GM12878 (cell line): ENCODE data around the gene MYH9. TPM values are rescaled to one million over a fixed set of nuclear protein-coding genes. Genes with fewer than 3 reads are reported as not detected.

Source experiments
- ATAC-seq: fragments of 200-7000 bp; cut with Tn5 transposase; 3 replicates; pipeline ENCODE4 v1.9.1; 2020; ENCODE audit warnings: mild to moderate bottlenecking, moderate library complexity
- BruUV-seq: library from RNA; stranded (reverse); fragments of 400-500 nt; replicated peaks from 2 replicates; lab custom pipeline; 2021; lab: Mats Ljungman, UMichigan
- CTCF ChIA-PET: fragments of 300-600 bp; sonication (Branson Sonifier 250); formaldehyde crosslinking; extraction: SDS; loops from one replicate; lab custom pipeline; 2021; ENCODE audit warnings: inconsistent platforms; lab: Yijun Ruan, JAX
- POLR2A ChIA-PET: fragments of 350-600 bp; formaldehyde crosslinking; extraction: SDS; loops from one replicate; lab custom pipeline; 2021; ENCODE audit warnings: inconsistent platforms; lab: Charles Lee
- RAD21 ChIA-PET: fragments of 300-600 bp; sonication (Branson Sonifier 250); formaldehyde crosslinking; loops from one replicate; lab custom pipeline; 2023; ENCODE audit warnings: antibody characterized with exemption; ENCODE audit not compliant: unreplicated experiment; lab: Charles Lee
- SMC1A ChIA-PET: fragments of 300-600 bp; sonication (Branson Sonifier 250); formaldehyde crosslinking; loops from one replicate; lab custom pipeline; 2023; ENCODE audit not compliant: unreplicated experiment, uncharacterized antibody; lab: Charles Lee
- DNase-seq: peaks from one replicate; pipeline ENCODE4 v3.0.0-alpha.2; 2011; ENCODE audit warnings: low read depth, low spot score
- FAIRE-seq: peaks from 3 replicates; lab custom pipeline; 2011; peaks lifted over from hg19 to GRCh38; lab: Jason Lieb, UNC
- H2AFZ ChIP-seq: 2 replicates; pipeline ENCODE4 v1.6.0; 2011; ENCODE audit warnings: low read depth, low read length, control low read depth; ENCODE audit not compliant: control insufficient read depth
- H3K27ac ChIP-seq: 2 replicates; pipeline ENCODE4 v1.5.1; 2011; ENCODE audit warnings: control low read depth; ENCODE audit not compliant: control insufficient read depth, insufficient read depth
- H3K27me3 ChIP-seq, 2 experiments: replicated peaks in 1 of 2; 2 replicates each; pipeline versions ENCODE4 v1.6.0 to v1.6.1; 2011; ENCODE audit warnings: low read length in 1 of 2; ENCODE audit not compliant: control insufficient read depth in 2 of 2, insufficient read depth in 2 of 2
- H3K36me3 ChIP-seq, 2 experiments: 2 replicates each; pipeline ENCODE4 v1.5.1; 2011; ENCODE audit warnings: low read length in 1 of 2; ENCODE audit not compliant: control insufficient read depth in 2 of 2, insufficient read depth in 2 of 2
- H3K4me1 ChIP-seq: 2 replicates; pipeline ENCODE4 v1.6.1; 2011; ENCODE audit warnings: mild to moderate bottlenecking, low read length, moderate library complexity, mixed read lengths; ENCODE audit not compliant: control insufficient read depth, insufficient read depth
- H3K4me2 ChIP-seq: 2 replicates; pipeline ENCODE4 v1.6.0; 2011; ENCODE audit warnings: control low read depth; ENCODE audit not compliant: control insufficient read depth, insufficient read depth
- H3K4me3 ChIP-seq: fragments of 200-600 bp; sonication (generic); 2 replicates; pipeline ENCODE4 v1.5.1; 2016
- H3K79me2 ChIP-seq: 2 replicates; pipeline ENCODE4 v1.6.0; 2011; ENCODE audit warnings: low read length; ENCODE audit not compliant: control insufficient read depth, insufficient read depth
- H3K9ac ChIP-seq: 2 replicates; pipeline ENCODE4 v1.8.0; 2011; ENCODE audit warnings: low read length, control low read depth, mixed read lengths; ENCODE audit not compliant: control insufficient read depth, insufficient read depth
- H3K9me3 ChIP-seq: replicated peaks from 3 replicates; pipeline ENCODE4 v1.5.1; 2011; ENCODE audit warnings: mild to moderate bottlenecking, low read length; ENCODE audit not compliant: control insufficient read depth, insufficient read depth
- H4K20me1 ChIP-seq: 2 replicates; pipeline ENCODE4 v1.6.0; 2011; ENCODE audit not compliant: control insufficient read depth, insufficient read depth
- CEBPZ ChIP-seq: fragments of 150-350 bp; IDR thresholded peaks from 2 replicates; pipeline ENCODE4 v1.6.1; 2016; ENCODE audit warnings: low read depth, low read length
- CHD1 ChIP-seq: IDR thresholded peaks from 2 replicates; pipeline ENCODE4 v1.6.1; 2012; ENCODE audit warnings: low read depth, low read length, improper control_type of control experiment
- CHD4 ChIP-seq: fragments of 200-600 bp; sonication (generic); IDR thresholded peaks from 2 replicates; pipeline ENCODE4 v1.6.1; 2016; ENCODE audit warnings: mild to moderate bottlenecking
- FOXM1 ChIP-seq: IDR thresholded peaks from 2 replicates; pipeline ENCODE4 v1.6.1; 2012; ENCODE audit warnings: low read depth, mild to moderate bottlenecking, inconsistent platforms, low read length, moderate library complexity
- HDAC2 ChIP-seq: fragments of 200-600 bp; sonication (generic); IDR thresholded peaks from 2 replicates; pipeline ENCODE4 v1.6.1; 2017
- KAT2A ChIP-seq: conservative IDR thresholded peaks from 2 replicates; pipeline ENCODE4 v1.6.1; 2011; ENCODE audit warnings: low read depth, low read length; ENCODE audit not compliant: control insufficient read depth
- MXI1 ChIP-seq: fragments of 150-350 bp; IDR thresholded peaks from 2 replicates; pipeline ENCODE4 v1.6.1; 2011; ENCODE audit warnings: low read depth, mild to moderate bottlenecking, inconsistent platforms, low read length, improper control_type of control experiment
- MYC ChIP-seq: IDR thresholded peaks from 2 replicates; pipeline ENCODE4 v1.6.1; 2011; ENCODE audit warnings: mild to moderate bottlenecking, low read length, moderate library complexity, inconsistent platforms; ENCODE audit not compliant: insufficient read depth, insufficient replicate concordance, insufficient read length, severe bottlenecking
- NR2C1 ChIP-seq: fragments of 450-650 bp; IDR thresholded peaks from 2 replicates; pipeline ENCODE4 v1.6.1; 2017; ENCODE audit warnings: antibody characterized with exemption, mild to moderate bottlenecking, moderate library complexity
- NR2C2 ChIP-seq: IDR thresholded peaks from 2 replicates; pipeline ENCODE4 v1.6.1; 2011; ENCODE audit warnings: borderline replicate concordance, low read depth; ENCODE audit not compliant: control insufficient read depth, insufficient read length
- POU2F2 ChIP-seq: IDR thresholded peaks from 3 replicates; pipeline ENCODE4 v1.6.1; 2011; ENCODE audit warnings: low read depth, mild to moderate bottlenecking, low read length, borderline replicate concordance
- RB1 ChIP-seq: fragments of 450-650 bp; formaldehyde crosslinking; IDR thresholded peaks from 2 replicates; pipeline ENCODE4 v1.6.1; 2017; ENCODE audit warnings: mild to moderate bottlenecking, borderline replicate concordance
- USF1 ChIP-seq: IDR thresholded peaks from 2 replicates; pipeline ENCODE4 v1.6.1; 2011; ENCODE audit warnings: borderline replicate concordance, low read depth, mild to moderate bottlenecking, moderate library complexity, mixed read lengths, low read length; ENCODE audit not compliant: insufficient read depth; ENCODE audit errors: extremely low read length
- WGBS: methylation state at CpG from one replicate; pipeline ENCODE4 v1.1.6; 2016; ENCODE audit warnings: low lambda C conversion rate; ENCODE audit not compliant: insufficient replicate concordance, insufficient coverage; ENCODE audit errors: missing lambda C conversion rate; 5-methylcytosine and 5-hydroxymethylcytosine counted together
- in situ Hi-C: fragments of 300-500 bp; cut with MboI; formaldehyde crosslinking; loops from 9 replicates; pipeline ENCODE4 v1.14.3; 2018; ENCODE audit warnings: mixed read lengths
- intact Hi-C: fragments of 100-400 bp; cut with micrococcal nuclease; formaldehyde crosslinking; loops from one replicate; pipeline ENCODE4 v1.14.2; 2022; ENCODE audit not compliant: unreplicated experiment
- polyA plus RNA-seq, 11 experiments: library from polyadenylated mRNA; depleted of rRNA in 4 of 11; unstranded in 6 of 11; stranded (reverse) in 5 of 11; fragments of >200 nt; fragmentation: Nextera tagmentation in 4 of 11; fragmentation: Illumina TruSeq in 1 of 11; extraction: Ambion mirVana in 4 of 11; extraction: Trizol in 1 of 11; gene quantifications; 1 replicate in 1 of 11; 2 replicates in 10 of 11; pipeline versions ENCODE4 v1.2.1 to v1.2.3, GENCODE V29; 2011 to 2016; ENCODE audit warnings: inconsistent platforms in 2 of 11, missing spikeins in 2 of 11, low read depth in 1 of 11
- total RNA-seq, 4 experiments: library from RNA; depleted of rRNA in 3 of 4; stranded (reverse); fragments of >200 nt in 3 of 4; fragmentation: Illumina TruSeq in 1 of 4; extraction: Trizol in 1 of 4; gene quantifications; 2 replicates each; pipeline versions ENCODE4 v1.2.1 to v1.2.3, GENCODE V29; 2013 to 2021
- TF ChIP-seq, protein P1 (sequence below): fragments of 450-650 bp; IDR thresholded peaks from 2 replicates; pipeline ENCODE4 v1.6.1; 2016; ENCODE audit warnings: mild to moderate bottlenecking
- TF ChIP-seq, protein P2 (sequence below): IDR thresholded peaks from 2 replicates; pipeline ENCODE4 v1.6.1; 2012; ENCODE audit warnings: low read depth, low read length, improper control_type of control experiment

MYH9 gene
- total and polyA plus RNA-seq, 10 of the 15 experiments (the other 5 are each of a cell fraction or from before 2014, with no cell fraction given) = 5.1 to 525 (median 145) TPM

GRCh38 chr22:36360871-36361383, 26.8 kb downstream of the MYH9 start:
- BruUV-seq = no TSS peak
- Histone ChIP-seq H4K20me1 (peaks cover 18% of the 10 kb centered on the region), H3K9ac (0 out of 2 replicates have a peak overlapping the region, but pooled peaks have one; percentile 11), H3K4me3 (no peak overlapping the region), H3K36me3 (peaks cover 17 to 20% of the 10 kb centered on the region in 2 experiments; a peak in 3 of 4 replicates), H3K79me2 (peaks cover 94% of the 10 kb centered on the region), H3K27me3 (no peaks in the 10 kb centered on the region), H3K4me1 (peaks cover 90% of the 10 kb centered on the region), H3K4me2 (peak overlapping the region; percentile 30; the same call in 1 of the 2 replicates), H3K9me3 (no peaks in the 10 kb centered on the region), H2AFZ (no peak overlapping the region), H3K27ac (peak overlapping the region; percentile 43; the same call in 1 of the 2 replicates)
- RAD21 ChIA-PET = interaction anchor here (0.7 to 1.2 kb wide), 2 partner anchors 24 to 26 kb away, joined by 4 read pairs; no protein-coding TSS in a partner anchor
- FAIRE-seq (no peak), ATAC-seq (no peak), DNase-seq (no peak)
- CTCF ChIA-PET = interaction anchor here (1.3 kb wide), 1 partner anchor 17 kb away, joined by 11 read pairs; no protein-coding TSS in a partner anchor
- SMC1A ChIA-PET = interaction anchor here (2.4 to 2.9 kb wide), 2 partner anchors 9 to 24 kb away, joined by 12 read pairs; no protein-coding TSS in a partner anchor
- in situ Hi-C loops (no loop called here), intact Hi-C loops (no loop called here)
- TF ChIP-seq CHD1 (no peak), POU2F2 (no peak), HDAC2 (no peak), NR2C2 (no peak), USF1 (no peak), CEBPZ (no peak), RB1 (no peak), KAT2A (no peak), MXI1 (no peak), MYC (no peak), CHD4 (no peak), FOXM1 (no peak), NR2C1 (no peak)
- TF ChIP-seq, protein P1, sequence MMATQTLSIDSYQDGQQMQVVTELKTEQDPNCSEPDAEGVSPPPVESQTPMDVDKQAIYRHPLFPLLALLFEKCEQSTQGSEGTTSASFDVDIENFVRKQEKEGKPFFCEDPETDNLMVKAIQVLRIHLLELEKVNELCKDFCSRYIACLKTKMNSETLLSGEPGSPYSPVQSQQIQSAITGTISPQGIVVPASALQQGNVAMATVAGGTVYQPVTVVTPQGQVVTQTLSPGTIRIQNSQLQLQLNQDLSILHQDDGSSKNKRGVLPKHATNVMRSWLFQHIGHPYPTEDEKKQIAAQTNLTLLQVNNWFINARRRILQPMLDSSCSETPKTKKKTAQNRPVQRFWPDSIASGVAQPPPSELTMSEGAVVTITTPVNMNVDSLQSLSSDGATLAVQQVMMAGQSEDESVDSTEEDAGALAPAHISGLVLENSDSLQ = no peak
- TF ChIP-seq, protein P2, sequence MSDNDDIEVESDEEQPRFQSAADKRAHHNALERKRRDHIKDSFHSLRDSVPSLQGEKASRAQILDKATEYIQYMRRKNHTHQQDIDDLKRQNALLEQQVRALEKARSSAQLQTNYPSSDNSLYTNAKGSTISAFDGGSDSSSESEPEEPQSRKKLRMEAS = no peak
- POLR2A ChIA-PET = no interaction called here
- WGBS = 40% methylated on average over 5 of the region's 5 CpGs
